ENCODE data around the gene JAZF1. TPM values are rescaled to one million over a fixed set of nuclear protein-coding genes. Genes with fewer than 3 reads are reported as not detected.
A peak's percentile ranks its signal among the peaks of the same experiment; 100 is the strongest.

JAZF1 gene
- total and polyA plus RNA-seq, 9 of the 15 experiments (the other 6 are each of a cell fraction or from before 2014, with no cell fraction given) = 0.04 to 0.64 (median 0.11) TPM; not detected in 3

DNA sequence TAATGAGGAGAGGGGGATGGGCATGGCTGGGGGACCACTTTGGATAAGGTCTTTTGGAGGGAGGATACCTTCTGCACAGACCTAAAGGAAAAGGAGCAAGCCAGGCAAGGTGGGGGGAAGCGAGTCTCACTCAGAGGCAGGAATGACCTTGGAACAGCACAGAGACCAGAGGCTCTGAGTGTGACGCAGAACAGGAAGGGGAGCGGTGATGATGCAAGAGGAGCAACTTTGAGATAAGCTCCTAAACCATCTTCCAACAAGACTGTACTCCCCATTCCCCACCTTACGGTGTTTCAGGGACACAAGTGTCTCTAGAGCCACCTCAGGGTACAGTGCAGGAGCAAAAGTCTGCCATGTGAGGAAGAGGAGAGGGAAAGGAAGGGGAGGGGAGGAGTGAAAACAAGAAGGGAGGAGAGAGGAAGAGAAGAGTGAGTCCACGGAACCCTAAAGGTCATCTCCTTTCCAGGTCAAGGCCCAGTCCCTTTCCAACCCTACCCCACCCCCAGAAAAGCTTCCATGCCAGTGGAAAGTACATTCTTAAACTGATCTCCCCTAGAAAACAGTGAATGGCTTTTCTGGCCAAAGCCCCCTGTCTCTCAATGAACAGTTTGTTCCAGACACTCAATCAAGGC lies 54.1 kb downstream of the JAZF1 start (continued):
- TF ChIP-seq, protein P1, sequence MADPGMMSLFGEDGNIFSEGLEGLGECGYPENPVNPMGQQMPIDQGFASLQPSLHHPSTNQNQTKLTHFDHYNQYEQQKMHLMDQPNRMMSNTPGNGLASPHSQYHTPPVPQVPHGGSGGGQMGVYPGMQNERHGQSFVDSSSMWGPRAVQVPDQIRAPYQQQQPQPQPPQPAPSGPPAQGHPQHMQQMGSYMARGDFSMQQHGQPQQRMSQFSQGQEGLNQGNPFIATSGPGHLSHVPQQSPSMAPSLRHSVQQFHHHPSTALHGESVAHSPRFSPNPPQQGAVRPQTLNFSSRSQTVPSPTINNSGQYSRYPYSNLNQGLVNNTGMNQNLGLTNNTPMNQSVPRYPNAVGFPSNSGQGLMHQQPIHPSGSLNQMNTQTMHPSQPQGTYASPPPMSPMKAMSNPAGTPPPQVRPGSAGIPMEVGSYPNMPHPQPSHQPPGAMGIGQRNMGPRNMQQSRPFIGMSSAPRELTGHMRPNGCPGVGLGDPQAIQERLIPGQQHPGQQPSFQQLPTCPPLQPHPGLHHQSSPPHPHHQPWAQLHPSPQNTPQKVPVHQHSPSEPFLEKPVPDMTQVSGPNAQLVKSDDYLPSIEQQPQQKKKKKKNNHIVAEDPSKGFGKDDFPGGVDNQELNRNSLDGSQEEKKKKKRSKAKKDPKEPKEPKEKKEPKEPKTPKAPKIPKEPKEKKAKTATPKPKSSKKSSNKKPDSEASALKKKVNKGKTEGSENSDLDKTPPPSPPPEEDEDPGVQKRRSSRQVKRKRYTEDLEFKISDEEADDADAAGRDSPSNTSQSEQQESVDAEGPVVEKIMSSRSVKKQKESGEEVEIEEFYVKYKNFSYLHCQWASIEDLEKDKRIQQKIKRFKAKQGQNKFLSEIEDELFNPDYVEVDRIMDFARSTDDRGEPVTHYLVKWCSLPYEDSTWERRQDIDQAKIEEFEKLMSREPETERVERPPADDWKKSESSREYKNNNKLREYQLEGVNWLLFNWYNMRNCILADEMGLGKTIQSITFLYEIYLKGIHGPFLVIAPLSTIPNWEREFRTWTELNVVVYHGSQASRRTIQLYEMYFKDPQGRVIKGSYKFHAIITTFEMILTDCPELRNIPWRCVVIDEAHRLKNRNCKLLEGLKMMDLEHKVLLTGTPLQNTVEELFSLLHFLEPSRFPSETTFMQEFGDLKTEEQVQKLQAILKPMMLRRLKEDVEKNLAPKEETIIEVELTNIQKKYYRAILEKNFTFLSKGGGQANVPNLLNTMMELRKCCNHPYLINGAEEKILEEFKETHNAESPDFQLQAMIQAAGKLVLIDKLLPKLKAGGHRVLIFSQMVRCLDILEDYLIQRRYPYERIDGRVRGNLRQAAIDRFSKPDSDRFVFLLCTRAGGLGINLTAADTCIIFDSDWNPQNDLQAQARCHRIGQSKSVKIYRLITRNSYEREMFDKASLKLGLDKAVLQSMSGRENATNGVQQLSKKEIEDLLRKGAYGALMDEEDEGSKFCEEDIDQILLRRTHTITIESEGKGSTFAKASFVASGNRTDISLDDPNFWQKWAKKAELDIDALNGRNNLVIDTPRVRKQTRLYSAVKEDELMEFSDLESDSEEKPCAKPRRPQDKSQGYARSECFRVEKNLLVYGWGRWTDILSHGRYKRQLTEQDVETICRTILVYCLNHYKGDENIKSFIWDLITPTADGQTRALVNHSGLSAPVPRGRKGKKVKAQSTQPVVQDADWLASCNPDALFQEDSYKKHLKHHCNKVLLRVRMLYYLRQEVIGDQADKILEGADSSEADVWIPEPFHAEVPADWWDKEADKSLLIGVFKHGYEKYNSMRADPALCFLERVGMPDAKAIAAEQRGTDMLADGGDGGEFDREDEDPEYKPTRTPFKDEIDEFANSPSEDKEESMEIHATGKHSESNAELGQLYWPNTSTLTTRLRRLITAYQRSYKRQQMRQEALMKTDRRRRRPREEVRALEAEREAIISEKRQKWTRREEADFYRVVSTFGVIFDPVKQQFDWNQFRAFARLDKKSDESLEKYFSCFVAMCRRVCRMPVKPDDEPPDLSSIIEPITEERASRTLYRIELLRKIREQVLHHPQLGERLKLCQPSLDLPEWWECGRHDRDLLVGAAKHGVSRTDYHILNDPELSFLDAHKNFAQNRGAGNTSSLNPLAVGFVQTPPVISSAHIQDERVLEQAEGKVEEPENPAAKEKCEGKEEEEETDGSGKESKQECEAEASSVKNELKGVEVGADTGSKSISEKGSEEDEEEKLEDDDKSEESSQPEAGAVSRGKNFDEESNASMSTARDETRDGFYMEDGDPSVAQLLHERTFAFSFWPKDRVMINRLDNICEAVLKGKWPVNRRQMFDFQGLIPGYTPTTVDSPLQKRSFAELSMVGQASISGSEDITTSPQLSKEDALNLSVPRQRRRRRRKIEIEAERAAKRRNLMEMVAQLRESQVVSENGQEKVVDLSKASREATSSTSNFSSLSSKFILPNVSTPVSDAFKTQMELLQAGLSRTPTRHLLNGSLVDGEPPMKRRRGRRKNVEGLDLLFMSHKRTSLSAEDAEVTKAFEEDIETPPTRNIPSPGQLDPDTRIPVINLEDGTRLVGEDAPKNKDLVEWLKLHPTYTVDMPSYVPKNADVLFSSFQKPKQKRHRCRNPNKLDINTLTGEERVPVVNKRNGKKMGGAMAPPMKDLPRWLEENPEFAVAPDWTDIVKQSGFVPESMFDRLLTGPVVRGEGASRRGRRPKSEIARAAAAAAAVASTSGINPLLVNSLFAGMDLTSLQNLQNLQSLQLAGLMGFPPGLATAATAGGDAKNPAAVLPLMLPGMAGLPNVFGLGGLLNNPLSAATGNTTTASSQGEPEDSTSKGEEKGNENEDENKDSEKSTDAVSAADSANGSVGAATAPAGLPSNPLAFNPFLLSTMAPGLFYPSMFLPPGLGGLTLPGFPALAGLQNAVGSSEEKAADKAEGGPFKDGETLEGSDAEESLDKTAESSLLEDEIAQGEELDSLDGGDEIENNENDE (IDR thresholded peaks at IDR 0.05; ENCODE audit: low read depth, low read length) = no peak
- peak; percentile 50; the same call in 1 of the 2 replicates for TF ChIP-seq BCL6 (CRISPR knock-in tag; IDR thresholded peaks at IDR 0.05)
- TF ChIP-seq, protein P2, sequence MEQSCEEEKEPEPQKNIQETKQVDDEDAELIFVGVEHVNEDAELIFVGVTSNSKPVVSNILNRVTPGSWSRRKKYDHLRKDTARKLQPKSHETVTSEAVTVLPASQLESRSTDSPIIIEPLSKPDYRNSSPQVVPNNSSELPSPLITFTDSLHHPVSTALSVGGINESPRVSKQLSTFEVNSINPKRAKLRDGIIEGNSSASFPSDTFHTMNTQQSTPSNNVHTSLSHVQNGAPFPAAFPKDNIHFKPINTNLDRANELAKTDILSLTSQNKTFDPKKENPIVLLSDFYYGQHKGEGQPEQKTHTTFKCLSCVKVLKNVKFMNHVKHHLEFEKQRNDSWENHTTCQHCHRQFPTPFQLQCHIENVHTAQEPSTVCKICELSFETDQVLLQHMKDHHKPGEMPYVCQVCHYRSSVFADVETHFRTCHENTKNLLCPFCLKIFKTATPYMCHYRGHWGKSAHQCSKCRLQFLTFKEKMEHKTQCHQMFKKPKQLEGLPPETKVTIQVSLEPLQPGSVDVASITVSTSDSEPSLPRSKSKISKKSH (CRISPR knock-in tag; IDR thresholded peaks at IDR 0.05) = no peak
- TF ChIP-seq, protein P3, sequence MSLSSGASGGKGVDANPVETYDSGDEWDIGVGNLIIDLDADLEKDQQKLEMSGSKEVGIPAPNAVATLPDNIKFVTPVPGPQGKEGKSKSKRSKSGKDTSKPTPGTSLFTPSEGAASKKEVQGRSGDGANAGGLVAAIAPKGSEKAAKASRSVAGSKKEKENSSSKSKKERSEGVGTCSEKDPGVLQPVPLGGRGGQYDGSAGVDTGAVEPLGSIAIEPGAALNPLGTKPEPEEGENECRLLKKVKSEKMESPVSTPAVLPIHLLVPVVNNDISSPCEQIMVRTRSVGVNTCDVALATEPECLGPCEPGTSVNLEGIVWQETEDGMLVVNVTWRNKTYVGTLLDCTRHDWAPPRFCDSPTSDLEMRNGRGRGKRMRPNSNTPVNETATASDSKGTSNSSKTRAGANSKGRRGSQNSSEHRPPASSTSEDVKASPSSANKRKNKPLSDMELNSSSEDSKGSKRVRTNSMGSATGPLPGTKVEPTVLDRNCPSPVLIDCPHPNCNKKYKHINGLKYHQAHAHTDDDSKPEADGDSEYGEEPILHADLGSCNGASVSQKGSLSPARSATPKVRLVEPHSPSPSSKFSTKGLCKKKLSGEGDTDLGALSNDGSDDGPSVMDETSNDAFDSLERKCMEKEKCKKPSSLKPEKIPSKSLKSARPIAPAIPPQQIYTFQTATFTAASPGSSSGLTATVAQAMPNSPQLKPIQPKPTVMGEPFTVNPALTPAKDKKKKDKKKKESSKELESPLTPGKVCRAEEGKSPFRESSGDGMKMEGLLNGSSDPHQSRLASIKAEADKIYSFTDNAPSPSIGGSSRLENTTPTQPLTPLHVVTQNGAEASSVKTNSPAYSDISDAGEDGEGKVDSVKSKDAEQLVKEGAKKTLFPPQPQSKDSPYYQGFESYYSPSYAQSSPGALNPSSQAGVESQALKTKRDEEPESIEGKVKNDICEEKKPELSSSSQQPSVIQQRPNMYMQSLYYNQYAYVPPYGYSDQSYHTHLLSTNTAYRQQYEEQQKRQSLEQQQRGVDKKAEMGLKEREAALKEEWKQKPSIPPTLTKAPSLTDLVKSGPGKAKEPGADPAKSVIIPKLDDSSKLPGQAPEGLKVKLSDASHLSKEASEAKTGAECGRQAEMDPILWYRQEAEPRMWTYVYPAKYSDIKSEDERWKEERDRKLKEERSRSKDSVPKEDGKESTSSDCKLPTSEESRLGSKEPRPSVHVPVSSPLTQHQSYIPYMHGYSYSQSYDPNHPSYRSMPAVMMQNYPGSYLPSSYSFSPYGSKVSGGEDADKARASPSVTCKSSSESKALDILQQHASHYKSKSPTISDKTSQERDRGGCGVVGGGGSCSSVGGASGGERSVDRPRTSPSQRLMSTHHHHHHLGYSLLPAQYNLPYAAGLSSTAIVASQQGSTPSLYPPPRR (CRISPR knock-in tag; IDR thresholded peaks at IDR 0.05; ENCODE audit: borderline replicate concordance) = no peak
- TF ChIP-seq ATF1 (CRISPR knock-in tag; IDR thresholded peaks at IDR 0.05) = no peak
- TF ChIP-seq ATF1 (tag; IDR thresholded peaks at IDR 0.05) = peak; percentile 62
- no peak for TF ChIP-seq NR2F6 (CRISPR knock-in tag; IDR thresholded peaks at IDR 0.05)
- no peak for TF ChIP-seq ZNF263 (CRISPR knock-in tag; IDR thresholded peaks at IDR 0.05; ENCODE audit: borderline replicate concordance)

Measured in K562 (cell line).